HG03432 (cell line): Measurements from ENCODE around the gene PHC2.

Source experiments
- ATAC-seq: cut with Tn5 transposase; IDR thresholded peaks from one replicate; pipeline ENCODE4 v1.9.1; 2021; ENCODE audit warnings: mild to moderate bottlenecking, moderate library complexity; ENCODE audit not compliant: unreplicated experiment

Gene PHC2, protein sequence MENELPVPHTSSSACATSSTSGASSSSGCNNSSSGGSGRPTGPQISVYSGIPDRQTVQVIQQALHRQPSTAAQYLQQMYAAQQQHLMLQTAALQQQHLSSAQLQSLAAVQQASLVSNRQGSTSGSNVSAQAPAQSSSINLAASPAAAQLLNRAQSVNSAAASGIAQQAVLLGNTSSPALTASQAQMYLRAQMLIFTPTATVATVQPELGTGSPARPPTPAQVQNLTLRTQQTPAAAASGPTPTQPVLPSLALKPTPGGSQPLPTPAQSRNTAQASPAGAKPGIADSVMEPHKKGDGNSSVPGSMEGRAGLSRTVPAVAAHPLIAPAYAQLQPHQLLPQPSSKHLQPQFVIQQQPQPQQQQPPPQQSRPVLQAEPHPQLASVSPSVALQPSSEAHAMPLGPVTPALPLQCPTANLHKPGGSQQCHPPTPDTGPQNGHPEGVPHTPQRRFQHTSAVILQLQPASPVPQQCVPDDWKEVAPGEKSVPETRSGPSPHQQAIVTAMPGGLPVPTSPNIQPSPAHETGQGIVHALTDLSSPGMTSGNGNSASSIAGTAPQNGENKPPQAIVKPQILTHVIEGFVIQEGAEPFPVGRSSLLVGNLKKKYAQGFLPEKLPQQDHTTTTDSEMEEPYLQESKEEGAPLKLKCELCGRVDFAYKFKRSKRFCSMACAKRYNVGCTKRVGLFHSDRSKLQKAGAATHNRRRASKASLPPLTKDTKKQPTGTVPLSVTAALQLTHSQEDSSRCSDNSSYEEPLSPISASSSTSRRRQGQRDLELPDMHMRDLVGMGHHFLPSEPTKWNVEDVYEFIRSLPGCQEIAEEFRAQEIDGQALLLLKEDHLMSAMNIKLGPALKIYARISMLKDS

DNA sequence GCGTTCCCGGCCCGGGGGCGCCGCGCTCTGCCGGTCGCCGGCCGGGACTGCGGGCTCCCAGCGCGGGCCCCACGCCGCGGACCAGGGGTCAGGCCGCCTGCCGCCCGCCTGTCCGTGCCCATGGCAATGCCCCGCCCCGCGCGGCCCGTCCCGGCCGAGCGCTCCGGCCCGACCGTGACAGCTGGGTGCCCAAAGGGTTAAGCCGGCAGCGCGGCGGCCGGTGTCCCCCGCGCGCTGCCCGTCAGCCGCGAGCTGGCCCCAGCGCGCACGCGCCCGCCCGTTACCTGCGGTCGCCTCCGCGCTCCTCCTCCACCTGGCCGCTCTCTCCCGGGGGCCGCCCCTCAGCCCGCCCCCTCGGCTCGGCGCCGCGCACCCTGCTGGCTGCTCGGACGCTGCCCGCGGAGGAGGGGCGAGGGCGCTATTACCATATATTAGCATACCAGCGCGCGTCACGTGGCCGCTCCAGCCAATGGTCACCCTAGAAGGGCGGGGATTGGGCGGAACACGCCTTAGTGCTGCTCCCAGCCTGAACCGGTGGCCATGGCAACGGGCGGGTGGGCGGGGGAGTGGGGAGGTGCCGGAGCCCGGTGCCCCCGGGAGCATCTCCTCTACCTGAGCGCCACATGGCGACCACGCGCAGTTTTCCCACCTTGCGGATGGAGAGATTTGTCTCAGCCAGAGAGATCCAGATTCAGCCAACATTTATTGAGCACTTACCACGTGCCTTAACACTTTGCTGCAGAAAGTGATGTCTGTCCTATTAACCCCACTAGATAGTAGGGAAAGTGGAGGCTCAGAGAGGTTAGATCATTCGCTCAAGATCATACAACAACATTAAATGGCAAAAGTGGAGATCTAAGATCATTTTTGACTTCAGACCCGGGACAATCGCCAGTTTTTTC lies at the start of gene PHC2:
Gene PHC2, minus strand, starts transcription at position 404 of the 902 bp plus-strand sequence. CDS start 55,556 bp downstream, outside the sequence.
- ATAC-seq: peak; percentile 93

DNA sequence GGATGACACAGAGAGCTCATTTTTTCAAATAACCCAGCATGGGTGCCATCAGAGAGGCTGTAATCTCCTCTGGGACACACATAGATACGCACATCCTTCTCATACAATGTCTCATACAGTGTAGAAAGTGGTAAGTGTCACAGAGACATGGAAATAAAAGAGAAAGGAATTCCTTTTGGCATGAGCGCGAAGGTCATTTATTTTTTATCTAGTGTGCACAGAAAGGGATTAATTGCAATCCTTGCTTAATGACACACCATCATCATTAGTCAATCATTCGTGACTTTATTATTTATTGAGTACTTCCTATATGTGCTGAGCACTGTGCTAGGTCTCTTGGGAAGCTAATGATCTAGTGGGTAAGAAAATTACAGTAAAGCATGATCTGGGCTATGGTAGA lies 46.6 kb upstream of the PHC2 start:
- ATAC-seq: no peak

DNA sequence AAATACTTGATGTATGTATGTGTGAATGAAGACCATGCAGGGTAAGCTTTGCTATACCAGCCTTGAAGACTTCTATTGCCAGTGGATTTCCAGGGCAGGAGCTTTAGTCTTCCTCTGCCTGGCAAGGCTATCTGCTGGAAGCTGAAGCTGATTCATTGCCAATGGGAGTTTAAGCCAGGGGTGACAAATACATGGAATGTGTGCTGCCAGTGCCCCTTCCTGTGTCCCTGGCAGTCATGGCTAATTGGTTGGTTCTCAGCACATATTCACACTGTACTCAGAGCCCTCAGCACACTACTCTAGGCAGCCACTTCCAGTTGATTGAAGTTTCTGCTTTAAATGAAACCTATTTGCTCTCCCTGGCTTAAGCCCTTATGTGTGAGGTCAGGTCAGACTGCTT lies 43.0 kb upstream of the PHC2 start:
- ATAC-seq: no peak

DNA sequence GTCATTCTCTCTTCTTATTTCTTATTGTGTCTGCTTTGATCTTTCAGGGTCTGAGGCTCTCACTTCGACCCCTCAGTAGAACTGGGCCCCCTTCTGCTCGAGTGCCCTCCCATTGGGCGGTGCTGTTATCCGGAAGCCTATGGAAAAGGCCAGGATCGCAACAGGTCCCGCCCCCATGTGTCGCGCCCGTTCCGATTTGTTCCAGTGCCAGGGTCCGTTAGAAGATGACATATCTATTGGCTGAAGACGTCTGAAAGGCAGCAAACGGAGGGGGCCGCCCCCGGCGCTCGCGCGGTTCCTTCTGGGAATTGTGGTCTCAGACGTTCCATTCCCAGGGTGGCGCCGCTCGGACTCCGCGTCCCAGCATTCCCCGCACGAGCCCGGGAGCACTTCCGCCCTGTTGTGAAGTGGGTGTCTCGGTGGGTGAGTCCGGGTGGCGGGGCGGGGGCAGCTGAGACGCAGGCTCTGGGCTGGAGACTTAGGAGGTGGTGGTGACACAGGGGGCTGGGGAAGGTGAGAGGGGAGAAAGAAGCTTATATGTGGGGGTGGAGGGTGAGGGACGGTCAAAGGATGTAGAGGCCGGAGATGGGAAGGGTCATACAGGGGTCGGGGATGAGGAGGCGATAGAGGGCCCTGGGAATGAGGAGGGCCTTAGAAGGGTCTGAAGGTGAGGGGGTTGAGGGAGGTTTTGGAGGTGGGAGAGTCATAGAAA lies 41.5 kb upstream of the PHC2 start, which contains the start of gene ZSCAN20:
Gene ZSCAN20, plus strand, starts transcription at position 377 of the 712 bp plus-strand sequence. CDS start 6,644 bp downstream, outside the sequence.
- ATAC-seq: peak; percentile 94

DNA sequence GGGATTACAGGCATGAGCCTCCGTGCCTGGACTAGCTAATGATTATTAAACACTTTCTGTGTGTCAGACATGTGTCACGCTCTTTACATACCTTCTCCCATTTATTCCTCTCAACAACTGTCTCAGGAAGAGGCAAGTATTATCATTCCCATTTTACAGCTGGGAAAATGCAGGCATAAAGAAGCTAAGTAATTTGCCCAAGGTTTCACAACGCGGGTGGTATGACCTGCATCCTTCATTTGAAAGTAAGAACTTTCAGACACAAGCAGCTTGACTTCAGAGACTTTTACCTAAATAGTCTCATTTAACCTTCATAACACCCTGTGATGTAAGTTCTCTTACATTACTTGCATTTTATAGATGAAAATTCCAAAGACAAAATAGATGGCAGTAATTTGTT lies 40.5 kb upstream of the PHC2 start:
- no peak for ATAC-seq

DNA sequence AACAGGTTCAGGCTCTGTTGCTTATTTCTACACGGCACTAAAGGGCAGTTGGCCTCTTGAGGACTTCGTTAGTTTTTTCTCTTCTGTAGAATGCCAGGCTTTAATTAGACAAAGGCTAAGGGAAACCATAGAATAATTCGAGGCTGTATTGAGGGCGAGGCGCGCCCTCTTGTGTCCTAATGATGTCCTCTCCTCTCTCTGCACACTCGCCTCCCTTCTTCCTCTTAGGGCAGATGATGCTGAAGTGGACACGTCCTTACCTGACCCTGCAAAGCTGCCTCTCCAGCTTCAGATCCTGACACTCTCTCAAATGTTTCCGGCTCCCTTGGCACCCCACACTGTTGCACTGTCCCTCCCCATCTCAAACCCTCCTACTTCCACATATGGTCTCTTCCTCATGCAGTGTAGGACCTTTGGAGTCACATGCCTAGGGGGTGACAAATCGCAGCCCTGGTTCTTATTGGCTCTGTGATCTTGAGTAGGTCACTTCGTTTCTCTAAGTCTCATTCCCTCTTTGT lies 39.7 kb upstream of the PHC2 start:
- peak; percentile 42 for ATAC-seq

DNA sequence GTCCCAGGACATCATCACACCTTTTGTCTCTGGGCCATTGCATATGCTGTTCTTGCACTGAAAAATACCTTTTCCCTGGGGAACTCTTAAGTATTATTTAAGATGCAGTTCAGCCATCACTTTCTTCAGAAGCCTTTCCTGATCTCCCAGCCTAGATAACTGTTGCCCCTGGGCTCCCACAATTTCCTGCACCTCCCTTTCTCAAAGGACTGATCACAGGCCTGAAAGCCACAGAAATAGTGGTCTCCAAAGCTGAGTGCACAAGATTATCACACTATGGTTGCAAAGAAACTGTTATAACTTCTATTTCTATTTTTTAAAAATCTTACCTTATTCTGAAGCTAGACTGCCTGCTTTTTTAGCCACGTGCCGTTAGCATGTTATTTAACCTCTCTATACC lies 38.8 kb upstream of the PHC2 start:
- no peak for ATAC-seq

DNA sequence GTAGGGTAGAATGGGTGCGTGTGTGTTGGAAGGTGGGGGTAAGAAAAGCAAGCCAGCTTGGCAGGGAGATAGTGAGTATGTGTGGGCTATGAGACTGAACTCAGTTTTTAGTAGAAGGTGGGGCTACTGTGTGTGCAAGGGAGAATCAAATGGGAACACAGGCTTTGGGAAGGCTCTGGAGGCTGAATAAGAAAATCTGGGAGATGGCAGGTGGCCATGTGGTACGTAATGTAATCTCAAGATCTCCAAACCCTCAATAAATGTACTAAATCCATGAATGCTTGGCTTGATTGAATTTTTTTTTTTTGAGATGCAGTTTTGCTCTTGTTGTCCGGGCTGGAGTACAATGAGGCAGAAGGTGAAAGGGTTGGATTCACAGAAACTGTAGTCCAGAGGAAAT lies 38.1 kb upstream of the PHC2 start:
- ATAC-seq: no peak

DNA sequence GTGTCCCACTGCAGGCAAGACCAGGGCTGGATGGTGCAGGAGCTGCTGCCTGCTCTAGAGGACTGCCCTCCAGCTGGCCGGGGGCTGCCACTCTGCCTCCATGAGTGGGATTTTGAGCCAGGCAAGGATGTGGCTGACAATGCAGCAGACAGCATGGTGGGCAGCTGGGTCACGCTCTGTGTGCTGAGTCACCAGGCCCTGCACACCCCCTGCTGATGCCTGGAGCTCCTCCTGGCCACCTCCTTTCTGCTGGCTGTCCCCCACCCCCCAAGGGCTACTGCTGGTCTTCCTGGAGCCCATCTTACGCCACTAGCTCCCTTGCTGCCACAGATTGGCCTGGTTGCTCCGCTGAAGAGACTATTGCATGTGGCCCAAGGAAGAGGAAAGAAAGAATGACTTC lies 37.6 kb upstream of the PHC2 start:
- ATAC-seq: no peak

DNA sequence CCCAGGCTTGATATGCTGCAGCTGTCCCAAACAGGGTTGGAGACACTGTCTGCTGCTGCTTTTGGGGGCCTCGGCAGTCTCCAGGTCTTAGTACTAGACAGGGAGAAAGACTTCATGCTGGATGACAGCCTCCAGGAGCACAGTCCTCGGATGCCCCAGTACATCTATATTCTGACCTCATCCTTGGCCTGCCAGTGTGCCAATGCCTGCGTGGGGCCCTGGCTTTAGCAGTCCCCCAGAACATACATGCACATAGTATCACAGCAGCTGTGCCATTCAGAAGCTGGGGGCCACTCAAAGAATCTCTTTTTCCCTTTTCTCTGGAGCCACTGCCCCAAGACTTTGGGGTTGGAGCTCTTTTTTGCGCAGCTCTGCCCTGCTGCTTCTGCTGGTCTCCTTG lies 37.1 kb upstream of the PHC2 start:
- ATAC-seq: no peak

DNA sequence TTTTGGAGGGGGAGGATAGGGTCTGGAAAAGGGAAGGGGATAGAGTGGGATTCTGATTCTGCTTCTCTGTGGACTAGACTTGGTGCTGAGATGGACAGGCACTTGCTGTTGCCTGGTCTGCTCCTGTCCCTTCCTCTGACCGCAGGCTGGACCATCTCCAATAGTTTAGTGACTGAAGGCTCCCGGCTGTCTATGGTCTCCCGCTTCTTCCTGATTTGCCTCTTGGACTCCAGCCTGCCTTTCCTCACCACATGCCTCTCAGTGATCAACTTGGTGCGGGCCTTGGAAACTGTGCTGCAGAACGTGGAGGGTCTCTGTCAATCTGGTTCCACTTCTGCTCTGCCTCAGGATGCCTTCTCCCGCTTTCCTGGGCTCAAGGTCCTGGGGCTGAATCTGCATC lies 35.3 kb upstream of the PHC2 start:
- ATAC-seq: no peak

DNA sequence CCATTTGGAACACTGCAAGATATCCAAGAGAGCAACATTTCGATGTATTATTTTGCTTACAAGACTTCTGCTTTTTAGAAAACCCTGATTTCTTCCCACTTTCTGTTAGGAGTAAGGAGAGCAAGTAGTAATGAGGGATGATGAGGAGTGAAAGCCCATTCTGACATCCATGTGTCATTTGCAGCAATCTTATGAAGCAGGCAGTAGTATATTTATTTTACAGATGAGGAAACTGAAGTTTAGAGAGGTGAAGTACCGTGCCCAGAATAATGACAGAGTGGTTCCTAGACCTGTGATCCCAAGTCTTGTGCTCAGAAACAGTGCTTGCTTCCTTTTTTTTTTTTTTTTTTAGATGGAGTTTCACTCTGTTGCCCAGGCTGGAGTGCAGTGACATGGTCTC lies 34.4 kb upstream of the PHC2 start:
- no peak for ATAC-seq

DNA sequence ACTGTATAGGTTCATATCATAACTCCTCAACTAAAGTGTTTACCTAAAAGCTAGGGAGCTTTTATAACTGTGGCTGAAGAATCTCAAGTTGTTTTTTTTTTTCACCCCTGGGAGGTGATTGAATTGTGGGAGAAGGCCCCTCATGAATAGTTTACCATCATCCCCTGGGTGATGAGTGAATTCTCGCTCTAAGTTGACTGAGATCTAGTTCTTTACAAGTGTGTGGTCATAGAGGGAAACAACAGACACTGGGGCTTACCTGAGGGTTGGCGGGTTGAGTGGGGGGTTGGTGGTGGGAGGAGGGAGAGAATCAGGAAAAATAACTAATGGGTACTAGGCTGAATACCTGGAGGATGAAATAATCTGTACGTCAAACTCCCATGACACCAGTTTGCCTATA lies 33.7 kb upstream of the PHC2 start:
- no peak for ATAC-seq

DNA sequence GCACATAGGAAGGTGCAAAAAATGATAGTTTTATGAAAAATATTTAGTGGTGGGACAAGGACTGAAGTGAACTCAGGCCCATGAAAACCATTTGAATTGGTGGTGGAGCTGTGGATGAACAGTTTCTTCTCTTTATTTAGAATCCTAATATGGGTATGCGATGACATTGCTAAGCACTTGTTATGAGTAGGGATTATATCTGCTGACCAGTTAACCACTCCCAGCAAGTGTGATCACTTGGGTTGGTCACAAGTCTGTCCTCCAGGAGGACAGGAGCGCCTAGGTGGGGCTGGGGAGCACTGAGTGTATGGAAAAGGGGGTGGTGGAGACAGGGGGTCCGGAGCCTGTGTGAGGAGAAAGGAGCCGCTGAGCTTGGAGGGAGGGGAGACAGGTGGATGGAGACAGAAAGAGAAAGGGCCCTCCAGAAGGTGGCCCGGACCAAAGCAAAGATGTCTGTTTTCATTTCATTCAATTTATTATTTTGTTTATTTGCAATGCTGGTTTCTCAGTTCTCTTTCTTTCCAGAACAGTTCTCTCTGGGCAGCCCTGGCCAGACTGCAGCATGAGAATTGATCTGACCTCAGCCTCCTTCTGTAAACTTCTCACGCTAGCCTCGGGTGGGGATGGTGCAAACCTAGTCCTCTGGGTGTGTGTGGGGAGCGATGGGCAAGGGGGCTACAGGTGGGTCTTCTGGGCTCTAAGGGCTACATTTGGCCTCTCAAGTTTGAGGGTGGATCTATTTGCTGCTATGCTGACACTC lies 31.7 kb upstream of the PHC2 start:
- ATAC-seq: no peak

DNA sequence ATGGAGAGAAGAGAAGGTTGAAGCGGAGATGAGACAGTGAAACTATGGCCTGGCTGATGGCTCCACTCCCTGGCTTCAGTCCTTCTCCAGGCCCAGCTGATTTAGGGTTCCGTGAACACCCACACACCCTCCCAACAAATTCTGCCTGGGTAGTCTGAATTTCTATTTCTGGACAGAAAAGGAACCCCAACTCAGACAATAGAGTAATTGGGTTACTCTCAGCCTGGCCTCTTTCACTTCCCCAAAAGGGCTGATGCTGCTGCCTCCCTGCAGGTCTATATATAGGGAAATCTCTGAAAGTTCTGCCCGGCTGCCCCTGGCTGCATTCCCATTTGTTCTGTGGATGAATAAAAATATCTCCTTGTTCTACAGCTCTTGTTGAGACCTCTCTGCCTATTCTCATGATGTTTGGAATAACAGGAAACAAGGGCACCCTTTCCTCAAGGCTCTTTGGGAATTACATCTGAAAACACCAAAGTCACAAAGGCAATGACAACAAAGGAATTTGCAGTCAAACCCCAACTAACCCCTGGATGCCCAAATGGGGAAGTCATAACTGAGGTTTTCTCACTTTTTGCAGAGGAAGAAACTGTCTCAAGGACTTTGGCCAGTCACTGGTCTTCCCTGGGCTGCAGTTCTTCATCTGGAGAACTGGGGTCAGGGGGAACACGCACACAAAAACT lies 30.2 kb upstream of the PHC2 start:
- peak; percentile 74 for ATAC-seq

DNA sequence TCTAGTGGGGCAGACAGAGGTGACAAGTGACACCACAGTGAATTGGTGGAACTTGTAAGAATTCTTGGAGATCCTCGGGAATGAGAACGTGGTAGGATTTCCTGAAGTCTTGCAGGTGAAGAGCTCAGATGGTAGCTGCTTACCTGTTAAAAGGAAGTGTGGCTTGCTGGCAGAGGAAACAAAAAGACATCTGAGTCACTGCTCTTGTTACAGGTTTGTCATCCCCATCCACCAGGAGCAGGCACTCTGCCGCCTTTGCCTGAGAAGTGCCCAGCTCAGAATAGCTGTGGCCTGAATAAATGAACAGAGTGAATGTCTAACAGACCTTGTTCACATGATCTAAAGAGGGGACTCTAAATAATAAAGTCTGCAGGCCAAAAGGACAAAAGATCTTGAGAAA lies 29.2 kb upstream of the PHC2 start:
- no peak for ATAC-seq

DNA sequence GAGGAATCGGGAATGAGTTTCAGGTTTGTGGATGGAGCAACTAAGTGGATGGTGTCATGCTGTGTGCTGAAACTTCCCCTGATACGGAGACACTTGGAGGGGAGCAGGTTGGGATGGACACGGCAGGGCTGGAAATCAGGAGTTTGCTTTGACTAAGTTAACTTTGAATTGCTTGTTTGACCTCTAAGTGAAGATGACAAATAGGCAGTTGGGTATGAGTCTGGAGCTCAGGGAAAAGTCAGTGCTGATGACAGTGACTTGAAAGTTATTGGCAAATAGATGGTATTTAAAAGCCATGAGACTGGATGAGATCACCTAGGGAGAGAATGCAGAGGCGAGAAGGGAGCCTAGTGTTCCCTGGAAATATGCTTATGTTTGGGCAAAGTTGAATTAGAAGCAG lies 28.8 kb upstream of the PHC2 start:
- ATAC-seq: no peak

DNA sequence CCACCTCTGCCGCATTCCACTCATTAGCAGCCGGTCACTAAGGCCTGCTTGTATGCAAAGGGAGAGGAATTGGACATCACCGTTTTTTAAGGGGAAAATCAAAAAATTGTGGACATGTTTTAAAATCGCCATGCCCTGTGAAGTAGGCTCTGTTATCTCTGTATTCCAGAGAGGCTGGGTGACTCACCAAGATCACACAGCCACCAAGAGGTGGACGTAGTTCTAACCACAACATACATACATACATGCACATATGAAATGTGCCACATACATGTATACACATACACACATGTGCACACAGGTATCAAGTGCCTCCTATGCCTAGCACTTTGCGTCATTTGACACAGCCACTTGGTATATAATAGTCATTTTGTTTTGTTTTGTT lies 25.6 kb upstream of the PHC2 start:
- ATAC-seq: no peak
